GM21515 (cell line): ENCODE data around the gene LCN10.
"Not testable (repeated sequence)": the region's sequence is repeated elsewhere in the genome, so short reads cannot be mapped to it uniquely, and the experiment has no call there.

Experiments used
- ATAC-seq: cut with Tn5 transposase; IDR thresholded peaks from one replicate; pipeline ENCODE4 v1.9.1; 2021; ENCODE audit not compliant: unreplicated experiment

The LCN10 gene

GRCh38 chr9:136721339-136722092 is 21.2 kb downstream of the LCN10 start:
- ATAC-seq = no peak

- ATAC-seq = no peak
Observed at GRCh38 chr9:136720898-136721338, 21.8 kb downstream of the LCN10 start.

- no peak for ATAC-seq
Observed at GRCh38 chr9:136720251-136720897, 22.4 kb downstream of the LCN10 start.

GRCh38 chr9:136719195-136719880 is 23.4 kb downstream of the LCN10 start:
- no peak for ATAC-seq

- no peak for ATAC-seq
Observed at GRCh38 chr9:136718345-136719194, 24.2 kb downstream of the LCN10 start.

- no peak for ATAC-seq
Observed at GRCh38 chr9:136717399-136717798, 25.3 kb downstream of the LCN10 start.

GRCh38 chr9:136714893-136715274 is 27.9 kb downstream of the LCN10 start:
- ATAC-seq = no peak

- ATAC-seq = no peak
Observed at GRCh38 chr9:136714096-136714892, 28.4 kb downstream of the LCN10 start.

GRCh38 chr9:136713550-136713949 is 29.2 kb downstream of the LCN10 start:
- ATAC-seq = no peak

GRCh38 chr9:136712690-136713544 is 29.8 kb downstream of the LCN10 start:
- no peak for ATAC-seq

GRCh38 chr9:136711751-136712689 is 30.7 kb downstream of the LCN10 start, which contains the start of gene DIPK1B:
Gene DIPK1B (plus strand): TSS chr9:136712572. CDS start chr9:136712666, 94 bp downstream.
- ATAC-seq = no peak

- ATAC-seq = not testable (repeated sequence)
Observed at GRCh38 chr9:136711219-136711648, 31.5 kb downstream of the LCN10 start.

GRCh38 chr9:136710543-136710942 is 32.2 kb downstream of the LCN10 start:
- ATAC-seq = no peak

GRCh38 chr9:136709454-136710109 is 33.2 kb downstream of the LCN10 start:
- ATAC-seq = no peak

GRCh38 chr9:136707849-136708517 is 34.8 kb downstream of the LCN10 start:
- no peak for ATAC-seq

GRCh38 chr9:136707011-136707410 is 35.7 kb downstream of the LCN10 start:
- no peak for ATAC-seq

- no peak for ATAC-seq
Observed at GRCh38 chr9:136705564-136705963, 37.2 kb downstream of the LCN10 start.
